ENCODE results near the gene TRIM72.
"Not testable (repeated sequence)": the region's sequence is repeated elsewhere in the genome, so short reads cannot be mapped to it uniquely, and the experiment has no call there.

The TRIM72 gene

DNA sequence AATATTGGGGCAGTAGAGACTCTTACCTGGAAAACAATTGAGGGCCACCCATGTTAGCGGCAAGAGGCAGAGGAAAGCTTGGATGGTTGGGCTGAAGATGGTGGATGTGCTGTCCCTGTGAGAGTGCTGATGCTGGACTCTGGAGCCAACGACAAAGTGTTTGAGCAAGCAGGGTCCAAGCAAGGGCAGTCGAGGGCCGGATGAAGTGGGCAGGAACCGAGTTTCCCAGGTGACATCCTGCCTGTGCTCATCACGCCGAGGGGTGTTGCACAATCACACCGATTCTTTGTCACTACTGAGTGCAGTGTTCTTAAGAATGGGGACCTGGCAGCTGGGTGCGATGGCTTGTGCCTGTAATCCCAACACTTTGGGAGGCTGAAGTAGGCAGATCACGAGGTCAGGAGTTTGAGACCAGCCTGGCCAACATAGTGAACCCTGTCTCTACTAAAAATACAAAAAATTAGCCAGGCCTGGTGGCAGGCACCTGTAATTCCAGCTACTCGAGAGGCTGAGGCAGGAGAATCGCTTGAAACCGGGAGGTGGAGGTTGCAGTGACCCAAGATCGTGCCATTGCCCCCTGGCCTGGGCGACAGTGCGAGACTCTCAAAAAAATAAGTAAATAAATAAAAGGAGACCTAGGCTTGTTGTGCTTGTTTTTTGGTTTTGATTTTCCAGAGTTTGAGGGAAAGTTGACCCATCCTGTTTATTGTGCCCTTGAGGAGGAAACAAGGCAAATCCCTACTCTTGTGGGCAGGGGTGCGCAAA, 17.4 kb upstream of the TRIM72 start:
- no peak for ATAC-seq (replicated peaks)
- Mint-ChIP-seq H3K36me3 (peaks cover 39 to 55% of the 10 kb centered on the region in 2 donors), H3K9me3 (no peaks in the 10 kb centered on the region), H3K4me3 (no peak overlapping the region), H3K27me3 (no peaks in the 10 kb centered on the region), H3K27ac (peak overlapping the region; percentile 77), H3K4me1 (peaks cover 28 to 50% of the 10 kb centered on the region in 2 donors)
- no peak for DNase-seq

- no peak for ATAC-seq (replicated peaks)
- H3K4me1 Mint-ChIP-seq, result peaks cover 34 to 60% of the 10 kb centered on the region in 2 donors
- H3K36me3 Mint-ChIP-seq, result peaks cover 34 to 44% of the 10 kb centered on the region in 2 donors
These were observed 15.6 kb upstream of the TRIM72 start for GRCh38 chr16:31198207-31198882.

DNA sequence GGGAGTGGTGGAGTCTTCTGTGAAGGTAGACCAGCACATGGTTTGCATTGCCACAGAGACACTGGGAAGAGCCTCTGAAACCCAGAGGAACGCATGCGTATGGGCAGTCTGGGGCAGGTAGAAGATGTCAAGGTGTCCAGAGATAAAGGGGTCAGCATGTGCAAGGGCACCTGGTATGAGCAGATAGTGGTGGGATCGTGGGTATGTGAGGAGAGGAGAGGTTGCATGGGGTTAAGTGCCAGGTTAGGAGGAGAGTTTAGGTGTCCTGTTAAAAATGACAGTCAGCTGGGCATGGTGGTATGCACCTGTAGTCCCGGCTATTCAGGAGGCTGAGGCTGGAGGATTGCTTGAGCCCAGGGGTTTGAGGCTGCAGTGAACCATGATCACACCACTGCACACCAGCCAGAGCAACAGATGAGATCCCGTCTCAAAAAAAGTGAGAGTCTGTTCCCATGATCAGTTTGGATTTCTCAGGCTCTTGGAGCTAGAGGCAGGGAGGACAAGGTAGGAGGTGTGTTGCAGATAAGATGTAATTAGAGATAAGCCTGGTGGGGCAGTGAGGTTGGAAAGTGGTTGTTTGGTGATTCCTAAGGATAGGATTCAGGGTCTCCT, 14.4 kb upstream of the TRIM72 start:
- DNase-seq (no peak), ATAC-seq (replicated peaks) (no peak)
- Mint-ChIP-seq H3K9me3 (no peaks in the 10 kb centered on the region), H3K27ac (no peak overlapping the region), H3K27me3 (no peaks in the 10 kb centered on the region), H3K4me3 (peak overlapping the region in 1 of 2 donors; percentile 18), H3K4me1 (peaks cover 36 to 64% of the 10 kb centered on the region in 2 donors), H3K36me3 (peaks cover 28 to 33% of the 10 kb centered on the region in 2 donors)

More at GRCh38 chr16:31198207-31198882, 15.6 kb upstream of the TRIM72 start:
- Mint-ChIP-seq H3K27me3 (no peaks in the 10 kb centered on the region), H3K27ac (peak overlapping the region; percentile 90), H3K9me3 (no peaks in the 10 kb centered on the region), H3K4me3 (peak overlapping the region in 1 of 2 donors; percentile 18)
- no peak for DNase-seq

GRCh38 chr16:31200111-31200510, 13.8 kb upstream of the TRIM72 start:
- DNase-seq; H3K27me3 Mint-ChIP-seq; H3K4me3 Mint-ChIP-seq; ATAC-seq (replicated peaks); H3K9me3 Mint-ChIP-seq; H3K27ac Mint-ChIP-seq: not testable (repeated sequence)
- peaks cover 36 to 68% of the 10 kb centered on the region in 2 donors for H3K4me1 Mint-ChIP-seq
- peaks cover 26 to 30% of the 10 kb centered on the region in 2 donors for H3K36me3 Mint-ChIP-seq

DNA sequence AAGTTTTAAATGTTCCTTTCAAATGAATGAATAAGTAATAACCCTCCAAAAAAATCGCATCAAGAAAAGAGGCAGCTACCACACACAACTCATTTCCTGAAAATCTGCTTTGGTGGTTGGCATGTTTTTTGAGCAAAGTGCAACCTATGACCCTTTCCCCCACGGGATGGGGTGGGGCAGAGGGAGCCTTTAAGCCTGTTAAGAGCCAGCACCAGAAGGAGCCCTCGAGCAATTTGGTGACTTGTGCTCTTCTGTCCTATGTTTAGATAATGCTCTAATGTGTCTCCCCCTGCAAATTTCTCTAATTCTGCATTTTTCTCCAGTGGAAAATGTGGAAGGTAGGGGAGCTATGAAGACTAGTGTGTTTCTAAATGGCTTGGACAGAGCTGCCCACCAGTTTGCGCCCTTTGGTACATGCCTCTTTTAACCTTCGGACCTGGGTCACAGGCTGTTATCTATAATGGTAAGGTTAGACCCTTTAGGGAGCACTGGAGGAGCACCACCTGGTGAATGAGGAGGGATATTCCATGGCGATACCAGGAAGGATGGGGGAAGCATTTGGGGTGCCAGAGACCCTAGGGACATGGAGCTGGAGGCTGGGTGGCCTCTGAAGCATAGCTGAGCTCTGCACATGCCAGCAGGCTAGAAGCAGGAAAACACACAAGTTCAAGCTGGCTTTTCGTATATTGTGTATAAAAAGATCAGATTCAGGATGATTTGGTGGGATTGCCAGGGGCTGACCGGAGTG, 12.9 kb upstream of the TRIM72 start:
- peaks cover 0 to 2% of the 10 kb centered on the region in 2 donors for H3K9me3 Mint-ChIP-seq
- H3K27me3 Mint-ChIP-seq, result no peaks in the 10 kb centered on the region
- peak overlapping the region; percentile 90 to 93 for H3K4me3 Mint-ChIP-seq
- H3K27ac Mint-ChIP-seq, result peak overlapping the region; percentile 47
- peaks cover 36 to 69% of the 10 kb centered on the region in 2 donors for H3K4me1 Mint-ChIP-seq
- ATAC-seq (replicated peaks), result peak; percentile 47 to 51
- H3K36me3 Mint-ChIP-seq, result peaks cover 23% of the 10 kb centered on the region in 2 donors
- DNase-seq, result peak; percentile 27

DNA sequence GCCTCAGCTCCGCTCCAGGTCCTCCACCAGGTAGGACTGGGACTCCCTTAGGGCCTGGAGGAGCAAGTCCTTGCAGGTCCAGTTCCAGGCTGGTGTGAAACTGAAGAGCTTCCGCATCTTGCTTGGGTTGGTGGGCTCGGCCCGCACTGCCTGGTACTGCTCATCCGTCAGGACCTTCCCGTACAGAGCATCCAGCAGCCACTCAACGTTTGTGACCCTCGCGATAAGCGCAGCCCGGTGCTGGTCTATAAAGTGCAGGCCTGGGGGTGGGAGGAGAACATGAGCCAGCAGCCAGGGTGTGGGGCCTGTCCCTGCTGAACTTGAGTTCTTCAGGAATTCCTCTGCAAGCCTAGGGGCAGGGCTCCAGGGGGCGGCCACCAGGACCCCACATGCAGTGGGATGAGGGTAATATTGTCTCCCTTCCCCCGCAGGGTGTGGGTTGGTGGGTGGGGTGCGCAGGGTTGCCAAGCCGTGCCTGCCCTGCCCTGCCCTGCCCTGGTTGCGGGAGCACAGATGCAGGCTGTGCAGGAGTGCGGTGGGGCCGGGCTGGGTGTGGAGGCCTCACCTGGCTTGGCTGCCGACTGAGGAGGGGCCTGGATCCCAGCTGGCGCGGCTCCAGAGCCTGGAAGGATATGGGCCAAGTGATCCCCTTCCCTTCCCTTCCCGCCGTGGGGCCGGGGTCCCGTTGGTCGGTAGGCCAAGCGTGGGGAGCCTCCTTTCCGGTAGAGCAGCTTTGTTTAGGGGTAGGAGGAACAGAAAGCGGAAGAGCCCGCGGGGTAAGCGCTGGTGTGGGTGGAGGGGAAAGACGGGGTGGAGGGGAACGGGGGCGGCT, 12.1 kb upstream of the TRIM72 start:
- Mint-ChIP-seq H3K27ac (peak overlapping the region; percentile 91), H3K36me3 (peaks cover 18% of the 10 kb centered on the region in 2 donors), H3K9me3 (peaks cover 0 to 2% of the 10 kb centered on the region in 2 donors), H3K27me3 (no peaks in the 10 kb centered on the region), H3K4me1 (peaks cover 36 to 64% of the 10 kb centered on the region in 2 donors), H3K4me3 (peak overlapping the region; percentile 90 to 93)
- DNase-seq (no peak), ATAC-seq (replicated peaks) (peak; percentile 73 to 79)

- Mint-ChIP-seq H3K4me1 (peaks cover 36 to 64% of the 10 kb centered on the region in 2 donors), H3K27ac (peak within 1 kb of the TSS; percentile 91), H3K36me3 (peaks cover 18% of the 10 kb centered on the region in 2 donors), H3K4me3 (peak within 1 kb of the TSS; percentile 90 to 93), H3K9me3 (peaks cover 0 to 2% of the 10 kb centered on the region in 2 donors), H3K27me3 (no peaks in the 10 kb centered on the region)
- DNase-seq (peak; percentile 42), ATAC-seq (replicated peaks) (peak; percentile 39 to 41)
These were observed 11.2 kb upstream of the TRIM72 start, which contains the start of gene PYCARD for GRCh38 chr16:31202414-31203375. TSS of gene PYCARD (minus strand) at chr16:31202760. CDS start at chr16:31202690, 70 bp downstream.

GRCh38 chr16:31204871-31205666, 8.8 kb upstream of the TRIM72 start:
- Mint-ChIP-seq H3K27me3 (no peaks in the 10 kb centered on the region), H3K4me3 (no peak overlapping the region), H3K27ac (no peak overlapping the region), H3K36me3 (peaks cover 0 to under 1% of the 10 kb centered on the region in 2 donors), H3K4me1 (peaks cover 27 to 42% of the 10 kb centered on the region in 2 donors), H3K9me3 (peaks cover 0 to 2% of the 10 kb centered on the region in 2 donors)
- no peak for ATAC-seq (replicated peaks)
- DNase-seq, result no peak

- DNase-seq (no peak), ATAC-seq (replicated peaks) (no peak)
- Mint-ChIP-seq H3K4me1 (peaks cover 20 to 32% of the 10 kb centered on the region in 2 donors), H3K4me3 (no peak overlapping the region), H3K9me3 (peaks cover 0 to 2% of the 10 kb centered on the region in 2 donors), H3K36me3 (no peaks in the 10 kb centered on the region), H3K27me3 (no peaks in the 10 kb centered on the region), H3K27ac (no peak overlapping the region)
These were observed 7.1 kb upstream of the TRIM72 start for GRCh38 chr16:31206776-31207175.

DNA sequence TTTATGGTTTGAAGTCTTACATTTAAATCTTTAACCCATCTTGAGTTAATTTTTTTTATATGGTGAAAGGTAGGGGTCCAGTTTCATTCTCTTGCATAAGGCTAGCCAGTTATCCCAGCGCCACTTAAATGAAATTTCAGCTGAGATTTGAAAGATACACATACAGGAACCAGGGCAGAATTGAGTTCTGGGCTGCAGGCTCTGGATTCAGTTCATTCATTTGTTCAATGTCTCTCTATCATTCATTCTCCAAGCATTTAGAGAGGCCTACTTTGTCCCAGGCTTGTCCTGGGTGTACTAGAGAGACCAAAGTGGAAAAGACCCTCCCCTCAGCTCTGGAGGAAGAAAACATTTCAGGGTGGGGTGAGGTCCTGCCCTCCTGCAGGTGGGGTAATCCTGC, 577 bp upstream of the TRIM72 start:
- Mint-ChIP-seq H3K27ac (peak overlapping the region; percentile 71), H3K36me3 (no peaks in the 10 kb centered on the region), H3K27me3 (peaks cover 25 to 49% of the 10 kb centered on the region in 2 donors), H3K9me3 (no peaks in the 10 kb centered on the region), H3K4me3 (peak overlapping the region in 1 of 2 donors; percentile 44), H3K4me1 (peaks cover 17 to 53% of the 10 kb centered on the region in 2 donors)
- ATAC-seq (replicated peaks), result no peak
- DNase-seq, result no peak

DNA sequence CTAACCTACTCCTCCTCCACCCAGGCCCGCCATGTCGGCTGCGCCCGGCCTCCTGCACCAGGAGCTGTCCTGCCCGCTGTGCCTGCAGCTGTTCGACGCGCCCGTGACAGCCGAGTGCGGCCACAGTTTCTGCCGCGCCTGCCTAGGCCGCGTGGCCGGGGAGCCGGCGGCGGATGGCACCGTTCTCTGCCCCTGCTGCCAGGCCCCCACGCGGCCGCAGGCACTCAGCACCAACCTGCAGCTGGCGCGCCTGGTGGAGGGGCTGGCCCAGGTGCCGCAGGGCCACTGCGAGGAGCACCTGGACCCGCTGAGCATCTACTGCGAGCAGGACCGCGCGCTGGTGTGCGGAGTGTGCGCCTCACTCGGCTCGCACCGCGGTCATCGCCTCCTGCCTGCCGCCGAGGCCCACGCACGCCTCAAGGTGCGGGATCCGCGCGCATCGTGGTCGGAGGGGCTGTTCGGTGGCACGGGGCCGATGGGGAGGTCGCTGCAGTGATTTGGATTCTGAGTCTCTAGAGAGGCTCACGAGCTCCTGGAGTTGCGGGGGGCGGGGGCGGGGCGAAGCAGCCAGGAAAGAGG, 878 bp downstream of the TRIM72 start:
- no peak overlapping the region for H3K27ac Mint-ChIP-seq
- no peaks in the 10 kb centered on the region for H3K36me3 Mint-ChIP-seq
- H3K4me3 Mint-ChIP-seq, result peak overlapping the region; percentile 76 to 83
- DNase-seq, result no peak
- H3K27me3 Mint-ChIP-seq, result peaks cover 36 to 62% of the 10 kb centered on the region in 2 donors
- H3K4me1 Mint-ChIP-seq, result peaks cover 17 to 53% of the 10 kb centered on the region in 2 donors
- no peaks in the 10 kb centered on the region for H3K9me3 Mint-ChIP-seq
- ATAC-seq (replicated peaks), result peak; percentile 42 to 51

All from stimulated activated naive B cell treated with anti-CD40 and anti-IgM and Interleukin-4, amounts not matched to agents 10 μg/mL and 1 μg/mL and 100 μg/mL, for 72 hours (primary cell).